Measurements from ENCODE around the gene FNDC8.

FNDC8 gene

GRCh38 chr17:35087731-35088355 is 33.6 kb upstream of the FNDC8 start:
- Histone ChIP-seq H3K27ac (ENCODE audit: low read depth, low read length) (no peak overlapping the region), H2AFZ (ENCODE audit: low read depth, low read length, severe bottlenecking) (peak overlapping the region; percentile 83)

DNA sequence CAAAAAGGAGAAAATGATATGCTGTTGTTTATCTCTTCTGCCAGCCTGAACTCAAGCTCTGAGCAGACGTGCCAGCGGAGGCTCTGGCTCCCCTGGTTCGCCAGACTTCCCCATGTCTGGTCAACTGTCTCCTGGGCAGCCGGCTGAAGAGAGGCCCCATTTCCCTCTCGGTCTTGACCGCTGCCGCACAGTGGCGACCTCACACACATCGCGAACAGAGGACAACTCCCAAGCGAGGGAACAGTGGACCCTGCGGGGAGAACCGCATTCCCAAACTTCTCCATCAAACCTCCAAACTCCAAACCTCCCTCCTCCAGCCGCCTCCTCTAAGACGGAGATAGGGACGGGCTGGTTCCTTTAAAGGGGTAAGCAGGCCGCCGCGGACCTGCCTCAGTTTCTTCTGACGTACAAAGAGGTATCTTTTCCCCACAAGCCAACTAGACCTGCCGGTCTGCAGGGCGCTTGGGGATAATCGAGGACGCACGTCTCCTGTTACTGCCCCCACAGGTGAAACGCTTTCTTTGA is 33.0 kb upstream of the FNDC8 start:
- Histone ChIP-seq H3K27me3 (ENCODE audit: low read length) (no peaks in the 10 kb centered on the region), H3K9me2 (replicated peaks; ENCODE audit: insufficient read depth, low read length) (no peaks in the 10 kb centered on the region), H4K20me1 (ENCODE audit: low read depth, low read length) (no peaks in the 10 kb centered on the region), H3K9me3 (ENCODE audit: insufficient read depth, low read length) (no peaks in the 10 kb centered on the region), H2AFZ (ENCODE audit: low read depth, low read length, severe bottlenecking) (peak overlapping the region; percentile 83), H3K79me2 (ENCODE audit: insufficient read depth, low read length) (no peaks in the 10 kb centered on the region), H3K4me3 (ENCODE audit: insufficient read depth, low read length, poor library complexity, severe bottlenecking) (peak overlapping the region; percentile 81), H3F3A (ENCODE audit: insufficient read depth) (0 out of 2 replicates have a peak, but pooled peaks cover 5% of the 10 kb centered on the region), H3K36me3 (ENCODE audit: low read length) (no peaks in the 10 kb centered on the region), H3K9ac (ENCODE audit: low read length) (peak overlapping the region; percentile 85), H3K27ac (ENCODE audit: low read depth, low read length) (no peak overlapping the region), H3K4me2 (ENCODE audit: low read depth, low read length, poor library complexity, severe bottlenecking) (peak overlapping the region; percentile 75)
- no peak for TF ChIP-seq EZH2phosphoT487 (conservative IDR thresholded peaks at IDR 0.05; ENCODE audit: low read length)
- TF ChIP-seq, protein P1, sequence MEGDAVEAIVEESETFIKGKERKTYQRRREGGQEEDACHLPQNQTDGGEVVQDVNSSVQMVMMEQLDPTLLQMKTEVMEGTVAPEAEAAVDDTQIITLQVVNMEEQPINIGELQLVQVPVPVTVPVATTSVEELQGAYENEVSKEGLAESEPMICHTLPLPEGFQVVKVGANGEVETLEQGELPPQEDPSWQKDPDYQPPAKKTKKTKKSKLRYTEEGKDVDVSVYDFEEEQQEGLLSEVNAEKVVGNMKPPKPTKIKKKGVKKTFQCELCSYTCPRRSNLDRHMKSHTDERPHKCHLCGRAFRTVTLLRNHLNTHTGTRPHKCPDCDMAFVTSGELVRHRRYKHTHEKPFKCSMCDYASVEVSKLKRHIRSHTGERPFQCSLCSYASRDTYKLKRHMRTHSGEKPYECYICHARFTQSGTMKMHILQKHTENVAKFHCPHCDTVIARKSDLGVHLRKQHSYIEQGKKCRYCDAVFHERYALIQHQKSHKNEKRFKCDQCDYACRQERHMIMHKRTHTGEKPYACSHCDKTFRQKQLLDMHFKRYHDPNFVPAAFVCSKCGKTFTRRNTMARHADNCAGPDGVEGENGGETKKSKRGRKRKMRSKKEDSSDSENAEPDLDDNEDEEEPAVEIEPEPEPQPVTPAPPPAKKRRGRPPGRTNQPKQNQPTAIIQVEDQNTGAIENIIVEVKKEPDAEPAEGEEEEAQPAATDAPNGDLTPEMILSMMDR (IDR thresholded peaks at IDR 0.05; ENCODE audit: insufficient read depth, low read length, poor library complexity, severe bottlenecking) = no peak

More at GRCh38 chr17:35087731-35088355, 33.6 kb upstream of the FNDC8 start:
- peak overlapping the region; percentile 85; the same call in 1 of the 2 replicates for H3K9ac ChIP-seq (ENCODE audit: low read length)
- H3K9me2 ChIP-seq (replicated peaks; ENCODE audit: insufficient read depth, low read length) = no peaks in the 10 kb centered on the region
- H3K9me3 ChIP-seq (ENCODE audit: insufficient read depth, low read length) = no peaks in the 10 kb centered on the region
- TF ChIP-seq EZH2phosphoT487 (conservative IDR thresholded peaks at IDR 0.05; ENCODE audit: low read length) = no peak
- 0 out of 2 replicates have a peak, but pooled peaks cover 5% of the 10 kb centered on the region for H3F3A ChIP-seq (ENCODE audit: insufficient read depth)
- H3K27me3 ChIP-seq (ENCODE audit: low read length) = no peaks in the 10 kb centered on the region
- H3K4me3 ChIP-seq (ENCODE audit: insufficient read depth, low read length, poor library complexity, severe bottlenecking) = peak overlapping the region; percentile 81
- H4K20me1 ChIP-seq (ENCODE audit: low read depth, low read length) = no peaks in the 10 kb centered on the region
- no peaks in the 10 kb centered on the region for H3K79me2 ChIP-seq (ENCODE audit: insufficient read depth, low read length)
- H3K4me2 ChIP-seq (ENCODE audit: low read depth, low read length, poor library complexity, severe bottlenecking) = peak overlapping the region; percentile 75
- H3K36me3 ChIP-seq (ENCODE audit: low read length) = no peaks in the 10 kb centered on the region

GRCh38 chr17:35088881-35089585 is 32.4 kb upstream of the FNDC8 start:
- no peaks in the 10 kb centered on the region for H3K27me3 ChIP-seq (ENCODE audit: low read length)
- TF ChIP-seq, protein P1 (IDR thresholded peaks at IDR 0.05; ENCODE audit: insufficient read depth, low read length, poor library complexity, severe bottlenecking) = peak; percentile 62
- no peak for TF ChIP-seq EZH2phosphoT487 (conservative IDR thresholded peaks at IDR 0.05; ENCODE audit: low read length)
- no peaks in the 10 kb centered on the region for H3K9me3 ChIP-seq (ENCODE audit: insufficient read depth, low read length)
- no peaks in the 10 kb centered on the region for H3K79me2 ChIP-seq (ENCODE audit: insufficient read depth, low read length)
- H2AFZ ChIP-seq (ENCODE audit: low read depth, low read length, severe bottlenecking) = peak overlapping the region; percentile 87
- H3K36me3 ChIP-seq (ENCODE audit: low read length) = no peaks in the 10 kb centered on the region
- H4K20me1 ChIP-seq (ENCODE audit: low read depth, low read length) = no peaks in the 10 kb centered on the region
- no peaks in the 10 kb centered on the region for H3K9me2 ChIP-seq (replicated peaks; ENCODE audit: insufficient read depth, low read length)
- H3K4me3 ChIP-seq (ENCODE audit: insufficient read depth, low read length, poor library complexity, severe bottlenecking) = peak overlapping the region; percentile 81
- H3K4me2 ChIP-seq (ENCODE audit: low read depth, low read length, poor library complexity, severe bottlenecking) = peak overlapping the region; percentile 75
- H3F3A ChIP-seq (ENCODE audit: insufficient read depth) = 0 out of 2 replicates have a peak, but pooled peaks cover 9% of the 10 kb centered on the region
- H3K27ac ChIP-seq (ENCODE audit: low read depth, low read length) = peak overlapping the region; percentile 29; the same call in 1 of the 2 replicates
- H3K9ac ChIP-seq (ENCODE audit: low read length) = peak overlapping the region; percentile 85
